Measurements from ENCODE around the gene SLC38A1.
"Not testable (repeated sequence)": the region's sequence is repeated elsewhere in the genome, so short reads cannot be mapped to it uniquely, and the experiment has no call there.

SLC38A1 gene

DNA sequence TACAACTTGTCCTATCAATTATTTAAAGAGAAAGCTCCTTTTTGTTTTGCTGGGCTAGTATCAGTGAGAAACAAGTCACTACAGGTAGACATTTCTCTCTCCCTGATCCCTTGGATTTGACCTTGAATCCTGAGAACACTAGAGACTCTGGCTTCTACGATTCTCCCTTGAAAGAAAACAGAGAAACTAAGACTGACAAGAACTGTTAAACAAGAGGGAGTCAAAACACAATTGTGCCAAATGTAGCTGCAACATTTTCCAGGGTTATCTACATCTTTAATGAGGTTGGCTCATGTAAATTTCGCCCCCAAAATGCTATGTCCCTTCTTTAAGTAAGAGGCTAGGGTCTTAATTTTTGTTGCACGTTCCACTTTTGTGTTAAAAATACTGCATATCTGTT is 62.4 kb downstream of the SLC38A1 start:
- no peak for DNase-seq (ENCODE audit: low spot score)

DNA sequence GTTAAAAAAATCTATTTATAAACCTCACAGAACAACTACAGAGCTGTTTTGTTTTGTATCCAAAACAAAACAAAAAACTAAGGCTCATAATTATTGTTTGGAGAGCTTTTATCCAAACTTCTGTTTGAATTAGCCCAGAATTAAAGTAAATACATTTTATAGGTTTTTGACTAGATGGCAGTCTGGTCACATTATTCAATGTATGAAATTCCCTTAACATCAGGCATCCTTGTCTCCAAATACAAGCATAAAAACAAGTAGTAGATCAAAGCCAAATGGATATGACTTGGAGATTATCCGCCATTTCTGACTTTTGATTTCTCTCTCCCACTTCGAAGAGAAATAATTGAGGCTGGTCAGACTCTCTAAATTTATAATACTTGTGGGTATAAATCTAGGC is 63.5 kb downstream of the SLC38A1 start:
- DNase-seq (ENCODE audit: low spot score): no peak

DNA sequence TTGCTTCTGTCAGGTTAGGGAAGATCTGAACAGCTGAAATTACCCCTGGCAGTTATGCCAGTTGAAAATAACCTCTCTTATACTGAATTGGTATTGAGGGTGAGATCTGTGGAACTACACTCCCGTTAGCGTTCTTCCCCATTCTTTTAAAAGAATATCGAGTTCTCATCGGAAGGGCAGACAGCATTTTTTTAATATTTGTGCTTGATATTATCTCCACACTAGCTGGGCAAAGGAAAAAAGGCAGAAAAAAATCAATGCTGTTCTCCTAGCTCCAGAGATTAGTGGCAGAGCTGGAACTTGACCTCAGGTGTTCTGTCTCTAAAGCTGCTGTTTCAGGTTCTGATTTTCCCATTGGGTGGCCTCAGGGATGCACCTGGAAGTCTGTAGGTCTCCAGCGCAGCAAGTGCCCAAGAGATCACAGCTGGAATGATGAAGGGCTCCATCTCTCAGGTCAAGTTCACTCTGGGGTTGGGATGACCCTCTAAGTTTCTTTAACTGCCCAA is 67.5 kb downstream of the SLC38A1 start:
- DNase-seq (ENCODE audit: low spot score): no peak

DNA sequence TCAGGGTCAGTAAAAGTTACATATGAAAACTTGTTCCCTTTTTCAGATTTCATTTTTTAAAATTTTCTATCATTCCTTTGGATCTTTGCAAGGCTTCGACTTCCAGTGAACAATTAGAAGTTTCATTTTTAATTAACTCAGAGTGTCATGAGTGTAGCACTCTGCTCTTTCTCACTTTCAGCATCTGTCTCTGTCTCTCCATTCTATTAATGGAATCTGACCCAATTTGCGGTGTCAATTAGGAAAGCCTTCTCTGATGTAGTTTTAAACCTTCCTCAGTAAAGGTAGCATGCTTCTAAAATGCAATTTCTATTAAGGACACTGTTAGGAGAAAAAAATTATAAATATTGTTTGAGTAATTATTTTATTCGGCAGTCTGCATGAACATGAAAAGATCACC is 68.3 kb downstream of the SLC38A1 start:
- DNase-seq (ENCODE audit: low spot score): no peak

DNA sequence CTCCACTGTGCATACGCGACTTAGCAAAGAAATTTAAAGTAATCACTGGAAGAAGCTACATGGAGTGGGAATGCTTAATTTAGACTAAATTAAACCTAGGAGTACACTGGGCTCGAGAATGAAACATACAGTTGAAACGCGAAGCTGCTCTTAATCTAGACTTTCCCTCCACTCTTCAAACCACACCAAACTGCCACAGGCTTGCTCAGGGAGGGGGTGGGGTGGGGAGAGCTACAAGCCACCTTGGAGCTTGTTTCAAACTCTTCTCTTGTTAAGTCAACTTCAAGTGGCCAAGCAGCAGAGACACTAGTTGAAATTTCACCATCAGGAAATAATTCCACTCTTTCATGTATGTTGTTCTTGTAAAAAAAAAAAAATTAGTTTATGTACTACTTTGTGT is 69.9 kb downstream of the SLC38A1 start:
- DNase-seq (ENCODE audit: low spot score): no peak

DNA sequence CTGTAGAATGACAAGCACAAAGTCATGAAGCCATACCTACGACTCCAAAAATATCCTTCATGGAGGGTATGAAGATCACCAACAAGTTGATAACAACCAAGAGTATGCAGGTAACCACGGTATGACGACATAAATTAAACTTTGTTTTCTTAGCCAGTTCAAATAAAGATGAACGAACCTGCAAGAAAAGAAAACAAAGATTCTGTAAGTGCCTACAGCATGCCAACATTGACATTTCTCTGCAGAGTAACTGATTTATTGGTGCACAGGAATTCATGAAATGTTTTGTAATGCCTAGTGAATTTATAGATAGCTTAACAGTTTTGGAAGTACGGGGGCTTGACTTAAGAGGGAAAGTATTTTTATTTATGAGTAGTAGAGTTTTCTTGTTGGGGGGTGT is 71.0 kb downstream of the SLC38A1 start:
- DNase-seq (ENCODE audit: low spot score): no peak

DNA sequence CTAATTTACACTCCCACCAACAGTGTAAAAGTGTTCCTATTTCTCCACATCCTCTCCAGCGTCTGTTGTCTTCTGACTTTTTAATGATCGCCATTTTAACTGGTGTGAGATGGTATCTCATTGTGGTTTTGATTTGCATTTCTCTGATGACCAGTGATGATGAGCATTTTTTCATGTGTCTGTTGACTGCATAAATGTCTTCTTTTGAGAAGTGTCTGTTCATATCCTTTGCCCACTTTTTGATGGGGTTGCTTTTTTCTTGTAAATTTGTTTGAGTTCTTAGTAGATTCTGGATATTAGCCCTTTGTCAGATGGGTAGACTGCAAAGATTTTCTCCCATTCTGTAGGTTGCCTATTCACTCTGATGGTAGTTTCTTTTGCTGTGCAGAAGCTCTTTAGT is 78.3 kb downstream of the SLC38A1 start:
- not testable (repeated sequence) for DNase-seq (ENCODE audit: low spot score)

DNA sequence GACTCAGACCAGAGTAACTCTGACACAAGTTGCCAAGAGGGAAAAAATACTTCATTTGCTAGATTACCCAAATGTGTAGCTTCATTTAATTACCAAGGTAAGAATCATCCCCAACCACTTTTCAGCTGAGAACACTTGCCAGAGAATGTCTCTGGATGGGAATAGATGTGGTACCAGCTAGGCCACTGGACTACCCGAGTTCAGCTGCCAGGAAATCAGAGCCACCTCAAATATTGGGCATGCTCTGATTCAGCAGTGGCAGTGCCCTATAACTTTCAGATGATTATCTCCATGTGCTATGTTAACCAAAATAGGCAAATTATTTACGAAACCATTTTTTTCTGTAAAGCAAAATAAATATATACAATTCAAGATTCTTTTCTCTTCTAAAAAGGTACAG is 80.7 kb downstream of the SLC38A1 start:
- no peak for DNase-seq (ENCODE audit: low spot score)

DNA sequence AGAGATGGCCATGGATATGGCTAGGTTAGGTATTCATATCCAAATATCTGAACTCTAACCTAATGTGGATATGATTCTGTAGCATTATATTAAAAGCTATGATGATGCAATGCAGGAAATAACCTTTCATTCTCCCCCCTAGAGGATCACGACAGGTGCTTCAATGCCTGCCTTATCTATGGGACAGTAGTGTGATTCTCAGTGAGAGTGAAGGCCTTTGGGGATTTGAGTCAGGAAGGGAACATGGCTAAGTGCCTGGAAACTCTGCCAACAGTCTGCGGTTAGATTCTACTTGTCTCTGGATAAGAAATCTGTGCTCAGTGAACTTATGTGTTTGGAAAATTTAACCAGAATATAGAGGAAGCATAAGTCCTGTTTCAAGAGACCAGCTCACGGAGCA is 81.8 kb downstream of the SLC38A1 start:
- no peak for DNase-seq (ENCODE audit: low spot score)

DNA sequence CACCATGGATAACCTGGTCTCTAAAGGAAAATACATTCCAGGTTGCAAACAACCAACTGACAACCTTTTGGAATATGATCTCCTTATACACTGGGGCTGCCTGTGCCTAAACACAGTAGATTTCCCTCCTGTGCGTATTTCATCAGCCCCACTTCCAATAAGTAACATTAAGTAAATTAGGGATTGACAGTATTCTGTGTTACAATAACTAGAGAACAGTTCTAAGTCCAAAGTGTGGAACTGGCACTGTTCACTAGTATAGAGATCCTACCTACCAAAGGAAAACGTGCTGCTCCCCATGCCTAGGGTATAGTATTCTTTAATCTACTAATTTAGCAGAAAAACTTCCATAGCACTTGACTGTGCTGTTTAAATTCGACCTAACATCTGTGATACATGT is 82.8 kb downstream of the SLC38A1 start:
- DNase-seq (ENCODE audit: low spot score): no peak

DNA sequence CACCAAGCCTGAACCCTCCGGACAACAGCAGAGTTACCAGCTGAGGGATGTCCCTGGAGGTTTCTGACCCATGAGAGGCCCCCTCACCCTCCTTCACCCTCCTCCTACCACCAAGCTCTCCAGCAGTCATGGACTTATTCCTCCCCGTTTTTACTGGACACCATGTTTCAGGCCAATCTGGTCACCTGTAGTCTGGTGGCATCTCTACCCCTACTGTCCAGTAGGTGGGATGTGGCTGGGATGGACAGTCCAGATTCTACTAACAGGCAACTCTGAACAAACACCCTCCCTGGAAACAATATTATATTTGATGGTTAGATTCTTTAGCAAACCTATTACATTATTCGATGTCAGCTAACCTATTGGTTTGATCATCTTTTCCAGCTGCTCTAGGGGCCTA is 83.2 kb downstream of the SLC38A1 start:
- DNase-seq (ENCODE audit: low spot score): no peak

DNA sequence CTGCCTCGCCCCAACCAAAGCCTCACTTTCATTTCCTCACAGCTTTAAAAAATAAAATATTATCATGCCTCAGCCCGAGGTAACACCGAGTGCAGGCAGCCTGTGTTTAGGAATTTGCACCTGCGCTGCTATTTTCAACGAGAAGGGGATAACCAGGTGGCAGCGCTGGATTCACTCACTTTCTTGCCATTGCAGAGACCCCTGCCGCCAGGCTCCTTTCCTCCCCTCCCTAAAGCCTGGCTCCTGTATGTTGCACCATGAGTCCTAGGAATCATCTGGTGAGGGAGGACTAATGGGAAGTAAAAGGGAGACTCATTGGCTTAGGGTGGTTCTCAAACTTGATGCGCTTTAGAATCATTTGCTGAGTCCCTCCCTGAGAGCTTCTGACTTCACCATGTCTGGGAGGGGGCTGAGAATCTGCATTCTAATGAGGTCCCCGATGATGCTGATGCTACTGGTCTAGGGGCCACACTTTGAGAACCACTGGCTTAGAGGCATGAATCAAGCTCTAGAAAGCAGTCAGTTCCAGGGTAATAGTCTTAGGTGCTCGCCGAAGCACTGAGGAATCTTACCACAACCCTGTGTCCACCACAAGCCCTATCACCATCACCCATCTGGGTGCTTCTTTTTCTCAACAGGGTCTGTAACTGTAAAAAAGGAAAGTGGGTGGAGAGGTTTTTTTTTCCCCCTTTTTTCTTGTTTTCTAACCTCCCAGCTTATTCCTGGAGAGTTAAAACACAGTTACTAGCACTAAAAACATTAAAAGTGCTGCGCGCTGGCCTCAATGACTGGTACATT is 83.8 kb downstream of the SLC38A1 start:
- no peak for DNase-seq (ENCODE audit: low spot score)

DNA sequence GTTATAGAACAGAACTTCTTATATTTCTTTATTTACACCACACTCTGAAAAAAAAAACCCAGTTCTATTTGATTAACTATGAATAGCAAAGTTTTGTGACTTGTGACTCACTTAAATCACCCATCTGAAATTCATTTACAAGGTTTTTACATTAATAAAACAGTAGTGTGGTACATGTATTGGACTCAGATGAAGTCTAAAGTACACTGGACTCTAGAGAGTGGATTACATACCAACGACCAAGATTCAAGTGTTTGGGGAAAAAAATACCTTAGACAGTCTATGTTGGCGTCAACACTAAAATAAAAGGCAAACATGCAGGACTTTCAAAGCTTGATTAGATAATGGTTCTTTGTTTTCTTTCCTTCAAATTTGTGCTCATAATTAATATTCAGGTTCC is 85.7 kb downstream of the SLC38A1 start:
- DNase-seq (ENCODE audit: low spot score): no peak

DNA sequence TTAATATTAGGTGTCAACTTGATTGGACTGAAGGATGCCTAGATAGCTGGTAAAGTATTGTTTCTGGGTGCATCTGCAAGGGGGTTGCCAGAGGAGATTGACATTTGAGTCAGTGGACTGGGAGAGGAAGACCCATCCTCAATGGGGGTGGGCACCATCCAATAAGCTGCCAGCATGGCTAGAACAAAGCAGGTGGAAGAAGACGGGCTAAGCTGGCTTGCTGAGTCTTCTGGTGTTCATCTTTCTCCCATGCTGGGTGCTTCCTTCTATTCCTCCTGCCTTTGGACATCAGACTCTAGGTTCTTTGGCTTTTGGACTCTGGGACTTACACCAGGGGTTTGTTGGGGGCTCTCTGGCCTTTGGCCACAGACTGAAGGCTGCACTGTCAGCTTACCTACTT is 87.4 kb downstream of the SLC38A1 start:
- DNase-seq (ENCODE audit: low spot score): no peak

DNA sequence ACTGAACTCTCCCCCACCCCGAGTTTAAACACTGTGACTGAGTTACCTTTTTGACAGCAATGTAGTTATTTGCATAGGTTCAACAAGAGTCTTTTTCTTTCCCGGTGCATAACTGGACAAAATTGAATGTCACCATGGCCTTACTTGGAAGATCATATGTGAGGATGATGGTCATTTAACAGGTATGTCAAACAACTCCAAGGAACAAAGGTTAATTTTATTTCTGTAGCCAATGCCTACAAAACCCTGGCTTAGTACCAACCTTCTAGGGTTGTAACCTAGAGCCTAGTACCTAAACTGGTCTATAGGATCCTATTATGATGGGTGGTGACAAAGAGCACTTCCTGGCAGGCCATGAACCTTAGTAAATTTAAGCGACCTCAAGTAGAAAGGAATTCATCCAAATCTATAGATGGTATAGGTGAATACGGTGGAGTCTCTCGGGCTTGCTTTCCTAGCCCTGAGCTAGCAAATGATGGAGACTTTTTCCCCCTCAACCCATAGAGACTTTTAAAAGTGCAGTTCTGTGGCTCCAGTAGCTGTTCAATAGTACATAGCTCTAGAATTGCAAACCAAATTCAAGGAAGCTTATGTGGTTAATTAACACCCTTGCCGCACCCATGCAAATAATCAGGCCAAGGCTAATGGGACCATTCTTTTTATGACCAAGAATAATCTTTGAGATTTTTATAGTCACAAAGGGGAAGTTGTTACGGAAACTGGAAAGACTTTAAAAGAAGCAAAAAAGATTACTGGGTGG is 89.0 kb downstream of the SLC38A1 start:
- peak; percentile 42 for DNase-seq (ENCODE audit: low spot score)

DNA sequence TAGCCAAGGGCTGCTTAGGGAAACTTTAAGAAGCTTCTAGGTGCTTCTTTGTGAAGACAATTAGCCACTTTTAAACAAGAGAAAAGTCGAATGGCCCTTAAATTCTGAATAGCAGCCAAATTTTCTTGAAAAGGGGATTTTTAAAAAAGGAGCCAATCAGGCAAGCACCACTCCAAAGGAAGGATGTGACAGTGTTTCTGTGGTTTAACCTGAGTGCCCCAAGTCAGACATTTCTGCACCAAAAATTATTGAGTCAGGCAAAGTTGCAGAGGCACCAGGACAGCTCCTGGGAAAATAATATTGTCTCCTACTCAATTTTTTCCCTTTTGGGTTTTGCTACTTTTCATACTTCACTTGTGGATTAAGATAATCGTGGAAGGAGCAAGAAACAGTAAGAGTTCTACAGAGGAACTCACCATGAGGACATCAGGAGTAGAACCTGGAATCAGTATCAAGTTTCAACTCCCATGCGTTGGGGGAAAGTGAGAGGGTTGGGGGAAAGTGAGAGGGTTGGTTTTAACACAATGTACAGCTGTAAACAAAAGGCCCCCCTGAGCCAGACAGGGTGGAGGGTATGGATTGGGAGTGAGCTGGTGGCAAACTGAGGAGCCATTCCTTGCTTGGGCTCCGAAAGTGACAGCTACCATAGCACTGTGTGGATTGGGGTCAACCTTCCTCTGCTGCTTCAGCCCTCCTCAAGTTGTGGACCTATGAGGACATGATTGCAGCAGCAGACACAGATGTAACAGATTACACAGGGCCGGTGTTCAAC is 90.8 kb downstream of the SLC38A1 start:
- no peak for DNase-seq (ENCODE audit: low spot score)

DNA sequence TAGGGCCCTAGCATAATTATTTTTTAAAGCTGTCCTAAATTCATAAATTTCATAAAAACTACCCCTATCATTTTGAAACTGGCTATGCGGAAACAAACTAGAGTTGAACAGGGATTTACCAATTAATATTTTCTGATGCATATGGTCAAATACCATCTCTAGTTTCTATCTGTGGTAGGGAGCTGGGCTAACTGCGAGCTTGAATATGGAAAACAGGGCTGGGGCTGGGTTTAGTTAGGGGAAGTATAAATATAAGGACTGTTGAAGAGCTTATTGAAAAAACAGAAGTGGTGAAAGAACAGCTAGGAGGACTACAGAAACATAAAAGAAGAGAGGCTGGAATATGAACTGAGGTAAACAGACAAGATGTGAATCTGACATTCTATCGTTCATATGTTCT is 91.8 kb downstream of the SLC38A1 start:
- no peak for DNase-seq (ENCODE audit: low spot score)

DNA sequence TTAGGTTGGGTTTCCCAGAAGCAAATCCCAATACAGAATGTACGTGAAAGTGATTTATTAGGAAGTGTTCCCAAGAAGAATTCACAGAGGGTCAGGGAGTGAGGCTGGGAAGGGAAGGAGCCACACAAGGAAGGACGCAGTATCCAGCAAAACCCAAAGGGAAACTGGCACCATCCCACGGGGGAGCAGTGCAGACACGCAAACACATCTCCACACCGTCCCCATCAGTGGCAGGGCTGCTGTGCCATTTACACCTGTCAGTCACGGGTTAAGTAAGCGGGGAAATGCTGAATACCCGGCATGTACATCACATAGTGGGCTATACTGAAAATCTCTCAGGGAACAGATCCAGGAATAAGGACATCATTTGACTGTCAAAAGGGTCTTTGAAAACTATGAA is 93.9 kb downstream of the SLC38A1 start:
- no peak for DNase-seq (ENCODE audit: low spot score)

DNA sequence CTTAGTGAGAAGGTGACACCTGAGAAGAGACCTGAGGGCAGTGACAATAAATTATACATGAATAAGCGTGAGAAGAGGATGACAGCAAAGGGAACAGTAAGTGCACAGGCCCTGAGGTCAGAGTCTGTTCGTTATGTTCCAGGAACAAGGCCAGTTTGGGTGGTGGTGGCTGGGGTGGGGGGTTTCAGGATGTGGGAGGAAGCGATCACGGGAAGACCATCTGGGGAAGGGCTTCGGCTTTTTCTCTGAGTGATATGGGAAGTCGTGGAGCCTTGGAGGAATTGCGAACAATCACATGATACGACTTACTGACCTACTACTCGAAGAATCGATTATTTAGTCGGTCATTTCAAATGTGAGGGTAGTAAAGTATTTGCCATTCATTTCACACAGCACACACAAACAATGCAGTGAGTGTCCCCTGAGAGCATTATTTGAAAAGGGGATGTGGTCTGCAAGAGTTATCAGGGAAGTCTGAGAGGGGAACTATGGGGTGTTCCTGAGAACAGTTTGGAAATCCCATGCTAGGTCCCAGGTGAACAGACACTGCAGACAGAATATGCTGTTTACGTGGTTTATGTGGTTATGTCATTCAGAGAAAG is 94.7 kb downstream of the SLC38A1 start:
- no peak for DNase-seq (ENCODE audit: low spot score)

DNA sequence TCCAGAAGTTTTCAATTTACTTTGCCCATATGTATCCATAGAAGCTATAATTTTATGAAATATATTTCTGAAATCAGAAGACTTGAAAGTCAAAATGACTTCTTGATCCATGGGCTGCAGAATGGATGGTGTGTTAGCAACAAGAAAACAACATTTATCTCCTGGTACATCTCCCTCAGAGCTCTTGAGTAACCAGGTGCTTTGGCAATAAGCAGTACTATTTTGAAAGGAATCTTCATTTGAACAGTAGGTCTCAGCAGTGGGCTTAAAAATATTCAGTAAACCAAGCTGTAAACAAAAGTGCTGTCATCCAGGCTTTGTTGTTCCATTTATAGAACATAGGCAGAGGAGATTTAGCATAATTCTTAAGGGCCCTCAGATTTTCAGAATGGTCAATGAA is 100.4 kb downstream of the SLC38A1 start:
- no peak for DNase-seq (ENCODE audit: low spot score)

DNA sequence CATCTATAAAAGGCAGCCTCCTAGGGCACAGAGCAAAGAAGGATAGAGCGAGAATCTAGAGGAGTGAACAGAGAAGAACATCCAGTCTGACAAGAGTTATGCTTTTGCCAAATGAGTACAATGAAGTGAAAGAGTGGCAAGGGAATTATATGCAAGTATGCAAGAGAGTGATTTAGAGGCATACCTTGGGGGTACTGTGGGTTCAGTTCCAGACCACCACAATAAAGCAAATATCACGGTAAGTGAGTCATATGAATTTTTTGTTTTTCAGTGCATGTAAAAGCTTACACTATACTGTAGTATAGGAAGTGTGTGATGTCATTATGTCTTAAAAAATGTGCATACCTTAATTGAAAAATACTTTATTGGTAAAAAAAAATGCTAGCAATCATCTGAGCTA is 101.4 kb downstream of the SLC38A1 start:
- no peak for DNase-seq (ENCODE audit: low spot score)

DNA sequence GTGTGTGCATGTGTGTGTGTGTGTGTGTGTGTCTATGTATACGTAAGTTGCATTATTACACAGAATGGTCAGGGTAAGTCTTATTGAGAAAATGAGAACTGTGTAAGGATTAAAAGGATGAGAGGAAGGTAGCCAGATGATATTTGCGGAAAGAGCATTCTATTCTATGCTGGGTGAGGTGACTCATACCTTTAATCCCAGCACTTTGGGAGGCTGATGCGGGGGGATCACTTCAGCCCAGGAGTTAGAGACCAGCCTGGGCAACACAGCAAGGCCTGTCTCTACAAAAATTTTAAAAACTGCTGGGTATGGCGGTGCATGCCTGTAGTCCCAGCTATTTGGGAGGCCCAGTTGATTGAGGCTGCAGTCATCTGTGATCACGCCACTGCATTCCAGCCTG is 103.7 kb downstream of the SLC38A1 start:
- no peak for DNase-seq (ENCODE audit: low spot score)
